HK-2 (cell line): Measurements from ENCODE around the gene HIF1AN.

ENCODE experiments used
- DNase-seq: peaks from one replicate; pipeline ENCODE4 v3.0.0-alpha.2; 2018; ENCODE audit not compliant: unreplicated experiment

The HIF1AN gene

DNA sequence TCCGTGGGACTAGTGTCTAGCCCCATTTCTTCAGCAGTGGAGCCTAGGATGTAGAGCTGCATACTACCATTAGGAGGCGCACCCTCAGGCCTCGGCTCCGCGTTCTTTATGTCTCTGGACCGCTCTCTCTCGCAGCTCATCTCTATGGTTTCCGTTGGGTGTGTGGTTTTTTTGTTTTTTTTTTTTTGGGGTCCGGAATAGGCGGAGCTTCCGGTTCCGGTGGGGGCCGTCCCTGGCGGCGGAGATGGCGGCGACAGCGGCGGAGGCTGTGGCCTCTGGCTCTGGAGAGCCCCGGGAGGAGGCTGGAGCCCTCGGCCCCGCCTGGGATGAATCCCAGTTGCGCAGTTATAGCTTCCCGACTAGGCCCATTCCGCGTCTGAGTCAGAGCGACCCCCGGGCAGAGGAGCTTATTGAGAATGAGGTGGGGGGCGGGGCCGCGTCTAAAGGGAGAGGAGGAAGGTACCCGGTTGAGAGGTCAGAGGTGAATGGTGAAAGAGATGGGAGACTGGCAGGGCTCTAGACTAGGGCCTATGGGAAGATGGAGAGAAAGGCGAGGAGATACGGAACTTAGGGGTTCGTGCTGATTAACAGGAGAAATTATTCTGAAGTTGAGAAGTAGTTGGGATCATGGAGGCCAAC is at the start of gene HIF1AN:
HIF1AN (plus strand) TSS at position 229 of the 639 bp plus-strand sequence; CDS start at position 245, 16 bp downstream.
- peak; percentile 89 for DNase-seq

- no peak for DNase-seq
These were observed 48.2 kb upstream of the HIF1AN start for GRCh38 chr10:100487529-100487928.

GRCh38 chr10:100489396-100489795 is 46.3 kb upstream of the HIF1AN start:
- DNase-seq = no peak

- DNase-seq = no peak
These were observed 45.2 kb upstream of the HIF1AN start for GRCh38 chr10:100490531-100490930.

- no peak for DNase-seq
These were observed 39.2 kb upstream of the HIF1AN start for GRCh38 chr10:100496567-100496966.

DNA sequence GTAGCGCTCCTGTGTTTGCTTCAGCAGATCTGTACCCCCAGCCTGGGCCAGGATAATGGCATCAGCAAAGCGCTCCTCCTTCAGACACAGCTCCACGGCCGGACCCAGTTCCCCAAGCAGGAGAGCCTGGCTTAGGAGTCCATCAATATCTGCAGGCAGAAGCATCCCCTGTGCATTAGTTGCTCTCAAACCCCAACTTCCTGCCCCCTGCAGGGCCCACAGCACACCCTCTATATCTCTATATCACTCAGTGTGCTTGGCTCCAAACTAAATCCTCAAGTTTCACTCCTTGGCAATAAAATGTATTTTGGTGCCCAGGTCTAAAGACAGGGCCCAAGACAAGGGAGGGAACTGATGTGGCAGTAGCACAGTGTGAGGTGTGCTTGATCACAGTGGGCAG is 37.7 kb upstream of the HIF1AN start:
- no peak for DNase-seq

- no peak for DNase-seq
These were observed 34.3 kb upstream of the HIF1AN start for GRCh38 chr10:100501423-100501822.

- DNase-seq = no peak
These were observed 32.7 kb upstream of the HIF1AN start for GRCh38 chr10:100502926-100503494.

DNA sequence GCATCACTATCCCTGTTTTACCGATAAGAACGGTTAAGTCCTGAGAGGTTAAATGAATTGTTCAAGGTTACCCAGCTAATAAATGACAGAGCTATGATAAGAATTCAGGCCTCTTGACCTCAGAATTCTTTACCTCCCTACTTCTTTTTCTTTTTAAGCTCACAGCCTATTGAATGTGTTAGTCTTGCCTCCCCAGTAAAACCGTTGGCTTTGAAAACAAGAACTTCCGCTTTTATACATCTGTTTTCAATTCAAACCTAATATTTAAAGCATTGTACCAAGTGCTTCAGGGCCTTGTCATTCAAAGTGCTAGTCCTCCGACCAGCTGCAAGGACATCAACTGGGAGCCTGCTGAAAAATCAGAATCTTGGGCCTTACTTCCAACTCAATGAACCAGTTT is 31.6 kb upstream of the HIF1AN start:
- DNase-seq = no peak

- no peak for DNase-seq
These were observed 30.6 kb upstream of the HIF1AN start for GRCh38 chr10:100505164-100505563.

- peak; percentile 27 for DNase-seq
These were observed 29.0 kb upstream of the HIF1AN start for GRCh38 chr10:100506596-100507356.

GRCh38 chr10:100507357-100507732 is 28.4 kb upstream of the HIF1AN start:
- DNase-seq = no peak

DNA sequence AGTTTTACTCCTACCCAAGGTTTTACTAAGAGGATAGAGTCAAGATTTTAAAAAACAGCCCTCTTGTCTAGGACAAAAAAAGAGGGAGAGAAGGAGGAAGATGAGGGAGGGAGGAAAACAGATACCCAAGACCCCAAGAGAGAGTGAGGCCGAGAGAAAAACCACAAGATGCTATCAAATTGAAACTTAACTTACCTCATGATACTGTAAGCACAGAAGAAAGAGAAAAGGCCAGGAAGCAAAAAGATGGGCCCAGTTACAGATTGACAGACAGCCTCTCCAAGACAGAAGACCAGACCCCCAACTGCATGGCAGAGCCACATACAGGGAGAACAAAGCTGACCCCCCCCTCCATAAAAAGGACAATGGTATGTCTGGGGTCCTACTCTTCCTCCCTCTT is 27.5 kb upstream of the HIF1AN start:
- DNase-seq = no peak

- DNase-seq = no peak
These were observed 27.0 kb upstream of the HIF1AN start for GRCh38 chr10:100508691-100509150.

GRCh38 chr10:100509241-100509840 is 26.4 kb upstream of the HIF1AN start:
- DNase-seq = no peak

DNA sequence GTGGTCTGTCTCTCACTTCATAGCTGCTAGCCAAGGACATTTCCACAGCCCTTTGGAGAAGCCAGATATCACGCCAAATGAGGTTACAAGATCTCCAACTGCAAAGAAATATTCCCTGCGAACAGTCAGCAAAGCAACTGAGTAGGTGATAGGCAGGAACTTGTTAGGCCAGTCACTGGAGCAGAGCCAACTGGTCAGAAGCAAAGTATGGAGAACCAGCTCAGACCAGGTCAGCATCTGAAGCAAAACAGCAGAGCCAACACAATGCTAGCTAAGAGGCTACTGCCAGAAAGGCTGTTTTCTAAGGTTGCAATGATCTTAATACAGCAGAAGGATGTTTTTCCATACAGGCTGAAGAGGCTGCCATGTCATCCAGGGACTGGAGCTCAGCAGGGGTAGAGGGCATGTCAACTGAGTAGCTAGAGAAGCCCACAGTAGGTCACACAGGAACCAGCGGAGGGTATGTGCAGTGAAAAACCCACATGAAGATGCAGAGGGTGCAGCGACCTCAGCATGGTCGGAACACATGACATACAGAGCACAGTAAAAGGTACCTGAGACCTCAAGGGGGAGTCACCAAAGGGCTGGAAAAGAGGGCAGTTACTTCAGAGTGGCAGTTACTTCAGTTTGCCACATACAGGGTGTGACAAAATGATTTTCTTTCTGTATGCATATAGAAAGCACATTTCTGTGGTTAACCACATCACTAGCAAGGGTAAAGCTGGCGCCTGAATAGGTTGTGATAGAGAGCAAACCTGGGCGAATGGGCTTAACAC is 25.0 kb upstream of the HIF1AN start:
- no peak for DNase-seq

DNA sequence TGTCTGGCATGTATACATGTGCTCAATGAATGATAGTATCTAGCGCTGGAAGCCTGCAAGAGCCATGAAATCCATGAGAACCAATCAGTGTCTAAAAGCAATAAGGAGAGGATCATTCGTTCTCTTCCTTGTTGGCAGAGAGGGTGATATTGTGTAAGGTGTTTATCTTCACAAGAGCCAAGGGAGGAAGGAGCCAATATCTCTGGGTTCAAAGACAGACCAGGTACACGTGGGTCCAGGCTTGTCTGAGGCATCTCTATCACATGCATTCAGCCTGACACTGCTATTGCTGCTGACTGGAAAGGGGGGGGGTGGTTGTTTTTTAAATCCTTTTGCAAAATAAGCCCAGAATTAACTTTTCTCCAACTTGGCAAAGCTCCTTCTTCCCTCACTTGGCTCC is 20.1 kb upstream of the HIF1AN start:
- DNase-seq = no peak

GRCh38 chr10:100516847-100517246 is 18.9 kb upstream of the HIF1AN start:
- DNase-seq = no peak

- DNase-seq = peak; percentile 36
These were observed 16.9 kb upstream of the HIF1AN start for GRCh38 chr10:100518761-100519241.

DNA sequence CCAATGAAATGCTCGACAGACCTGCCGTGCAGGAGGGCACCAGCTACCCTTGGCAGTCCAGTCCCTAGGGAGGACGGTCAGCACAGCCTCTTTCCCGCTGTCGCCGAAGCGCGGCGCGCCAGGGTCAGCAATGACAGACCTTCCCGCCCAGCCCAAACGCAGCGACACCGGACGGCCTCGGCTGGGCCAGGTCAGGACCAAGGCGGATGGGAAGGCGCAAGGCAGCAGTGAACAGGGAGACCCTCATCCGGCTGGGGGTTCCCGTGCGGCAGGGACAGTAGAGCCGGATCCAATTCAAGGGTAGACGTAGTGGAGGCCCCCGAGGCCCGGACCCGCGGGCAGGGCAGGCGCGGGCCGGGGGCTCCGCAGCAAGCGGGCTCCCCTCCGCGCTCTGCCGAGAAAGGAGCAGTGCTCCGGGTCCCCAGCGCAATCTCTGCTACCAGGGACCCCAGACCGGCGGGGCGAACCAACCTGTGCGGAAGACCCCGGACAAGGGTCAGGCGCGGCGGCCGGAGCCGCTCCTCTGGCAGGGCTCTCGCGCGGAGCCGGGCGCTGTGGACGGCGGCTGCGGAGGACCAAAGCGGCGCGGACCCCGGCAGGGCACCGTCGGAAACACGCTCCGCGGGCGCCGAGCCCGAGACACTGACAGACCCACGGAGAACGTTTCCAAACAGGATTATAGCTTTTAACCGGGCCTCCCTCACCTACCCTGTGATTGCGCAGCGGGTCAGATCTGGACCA is 16.3 kb upstream of the HIF1AN start, which contains the start of gene SEC31B:
SEC31B (minus strand) TSS at position 551 of the 741 bp plus-strand sequence. CDS start 2,909 bp downstream, outside the sequence.
- DNase-seq = no peak

GRCh38 chr10:100520811-100521210 is 14.9 kb upstream of the HIF1AN start:
- no peak for DNase-seq
